ENCODE results near the gene ACP7. TPM values are rescaled to one million over a fixed set of nuclear protein-coding genes. Genes with fewer than 3 reads are reported as not detected.
A peak's percentile ranks its signal among the peaks of the same experiment; 100 is the strongest.

ACP7 gene
- total and polyA plus RNA-seq, 2 experiments from 2014 or later: 0.27 to 0.45 TPM

DNA sequence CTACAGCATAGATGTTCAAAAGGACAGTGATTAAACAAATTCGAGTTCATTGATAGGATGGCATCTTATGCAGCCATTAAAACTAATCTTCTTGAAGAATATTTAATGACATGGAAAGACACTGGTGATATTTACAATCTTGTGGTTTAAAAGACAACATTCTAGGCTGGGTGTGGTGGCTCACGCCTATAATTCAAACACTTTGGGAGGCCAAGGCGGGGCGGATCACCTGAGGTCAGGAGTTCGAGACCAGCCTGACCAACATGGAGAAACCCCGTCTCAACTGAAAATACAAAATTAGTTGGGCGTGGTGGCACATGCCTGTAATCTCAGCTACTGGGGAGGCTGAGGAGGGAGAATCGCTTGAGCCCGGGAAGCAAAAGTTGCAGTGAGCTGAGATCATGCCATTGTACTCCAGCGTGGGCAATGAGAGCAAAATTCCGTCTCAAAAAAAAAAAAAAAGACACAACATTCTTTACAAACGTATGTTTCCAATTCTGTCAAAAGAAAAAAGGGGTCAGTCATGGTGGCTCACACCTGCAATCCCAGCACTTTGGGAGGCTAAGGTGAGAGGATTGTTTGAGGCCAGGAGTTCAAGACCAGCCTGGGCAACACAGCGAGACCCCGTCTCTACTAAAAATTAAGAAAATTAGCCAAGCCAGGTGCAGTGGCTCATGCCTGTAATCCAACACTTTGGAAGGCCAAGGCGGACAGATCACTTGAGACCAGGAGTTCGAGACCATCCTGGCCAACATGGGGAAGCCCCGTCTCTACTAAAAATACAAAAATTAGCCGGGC is 39.0 kb downstream of the ACP7 start:
- Histone ChIP-seq H3K4me3 (no peak overlapping the region), H3K79me2 (replicated peaks; ENCODE audit: insufficient read depth) (peaks cover 23% of the 10 kb centered on the region), H3K4me1 (ENCODE audit: insufficient read depth) (peaks cover 19% of the 10 kb centered on the region), H3K27me3 (ENCODE audit: insufficient read depth) (no peaks in the 10 kb centered on the region), H2AFZ (no peak overlapping the region), H3K36me3 (ENCODE audit: insufficient read depth) (no peaks in the 10 kb centered on the region), H3F3A (replicated peaks; ENCODE audit: low read depth) (0 out of 2 replicates have a peak, but pooled peaks cover 6% of the 10 kb centered on the region), H3K4me2 (no peak overlapping the region), H3K9me2 (ENCODE audit: insufficient read depth) (no peaks in the 10 kb centered on the region), H4K20me1 (replicated peaks; ENCODE audit: insufficient read depth) (peaks cover 4% of the 10 kb centered on the region), H3K27ac (ENCODE audit: low read depth) (peak overlapping the region; percentile 60; the same call in 1 of the 2 replicates)
- Mint-ChIP-seq H3K4me1 (peaks cover 28% of the 10 kb centered on the region), H3K36me3 (ENCODE audit: low read depth) (no peaks in the 10 kb centered on the region), H3K27me3 (ENCODE audit: insufficient read depth, low read depth, poor library complexity) (peaks cover 17% of the 10 kb centered on the region), H3K27ac (no peak overlapping the region), H3K4me3 (no peak overlapping the region), H3K9me3 (no peaks in the 10 kb centered on the region)
- no peak for DNase-seq (ENCODE audit: low spot score)
- TF ChIP-seq, protein P1, sequence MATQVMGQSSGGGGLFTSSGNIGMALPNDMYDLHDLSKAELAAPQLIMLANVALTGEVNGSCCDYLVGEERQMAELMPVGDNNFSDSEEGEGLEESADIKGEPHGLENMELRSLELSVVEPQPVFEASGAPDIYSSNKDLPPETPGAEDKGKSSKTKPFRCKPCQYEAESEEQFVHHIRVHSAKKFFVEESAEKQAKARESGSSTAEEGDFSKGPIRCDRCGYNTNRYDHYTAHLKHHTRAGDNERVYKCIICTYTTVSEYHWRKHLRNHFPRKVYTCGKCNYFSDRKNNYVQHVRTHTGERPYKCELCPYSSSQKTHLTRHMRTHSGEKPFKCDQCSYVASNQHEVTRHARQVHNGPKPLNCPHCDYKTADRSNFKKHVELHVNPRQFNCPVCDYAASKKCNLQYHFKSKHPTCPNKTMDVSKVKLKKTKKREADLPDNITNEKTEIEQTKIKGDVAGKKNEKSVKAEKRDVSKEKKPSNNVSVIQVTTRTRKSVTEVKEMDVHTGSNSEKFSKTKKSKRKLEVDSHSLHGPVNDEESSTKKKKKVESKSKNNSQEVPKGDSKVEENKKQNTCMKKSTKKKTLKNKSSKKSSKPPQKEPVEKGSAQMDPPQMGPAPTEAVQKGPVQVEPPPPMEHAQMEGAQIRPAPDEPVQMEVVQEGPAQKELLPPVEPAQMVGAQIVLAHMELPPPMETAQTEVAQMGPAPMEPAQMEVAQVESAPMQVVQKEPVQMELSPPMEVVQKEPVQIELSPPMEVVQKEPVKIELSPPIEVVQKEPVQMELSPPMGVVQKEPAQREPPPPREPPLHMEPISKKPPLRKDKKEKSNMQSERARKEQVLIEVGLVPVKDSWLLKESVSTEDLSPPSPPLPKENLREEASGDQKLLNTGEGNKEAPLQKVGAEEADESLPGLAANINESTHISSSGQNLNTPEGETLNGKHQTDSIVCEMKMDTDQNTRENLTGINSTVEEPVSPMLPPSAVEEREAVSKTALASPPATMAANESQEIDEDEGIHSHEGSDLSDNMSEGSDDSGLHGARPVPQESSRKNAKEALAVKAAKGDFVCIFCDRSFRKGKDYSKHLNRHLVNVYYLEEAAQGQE (IDR thresholded peaks at IDR 0.05; ENCODE audit: unreplicated experiment): no peak
- TF ChIP-seq EZH2phosphoT487 (IDR thresholded peaks at IDR 0.05; ENCODE audit: unreplicated experiment) (no peak), NANOG (IDR thresholded peaks at IDR 0.05; ENCODE audit: borderline replicate concordance) (no peak)
- ATAC-seq: no peak

DNA sequence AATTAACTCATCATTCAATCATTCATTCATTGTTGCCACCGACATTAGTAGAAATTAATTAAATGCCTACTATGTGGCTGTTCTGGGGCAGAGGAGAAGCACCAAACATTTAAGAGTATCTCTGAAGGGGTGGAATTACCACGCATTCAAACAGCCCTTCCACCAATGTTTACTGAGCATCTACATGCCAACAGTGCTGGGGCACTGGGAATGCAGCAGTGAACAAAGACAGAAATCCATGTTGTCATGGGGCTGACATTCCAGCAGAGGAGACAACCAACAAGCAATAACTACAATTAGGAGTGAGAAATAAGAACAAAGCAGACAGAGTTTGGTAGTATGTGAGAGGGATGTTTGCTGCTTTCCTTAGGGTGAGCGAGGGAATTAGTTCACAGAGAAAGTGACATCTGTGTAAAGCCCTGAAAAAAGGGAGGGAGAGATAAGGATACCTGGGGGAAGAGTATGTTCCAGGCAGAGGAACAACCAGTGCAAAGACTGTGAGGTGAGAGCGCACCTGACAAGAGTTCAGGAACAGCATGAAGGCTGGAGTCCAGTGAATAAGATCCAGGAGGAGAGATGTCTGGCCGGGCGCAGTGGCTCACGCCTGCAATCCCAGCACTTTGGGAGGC is 40.1 kb downstream of the ACP7 start:
- H3K27ac Mint-ChIP-seq: peak overlapping the region; percentile 79
- peak overlapping the region; percentile 13; the same call in 2 of the 3 replicates for H3K4me3 Mint-ChIP-seq
- DNase-seq (ENCODE audit: low spot score): peak; percentile 74
- TF ChIP-seq STAT1 (IDR thresholded peaks at IDR 0.05; ENCODE audit: unreplicated experiment) (no peak), EZH2 (IDR thresholded peaks at IDR 0.05; ENCODE audit: low read depth, unreplicated experiment) (no peak), JUNB (IDR thresholded peaks at IDR 0.05; ENCODE audit: unreplicated experiment) (no peak), EZH2phosphoT487 (IDR thresholded peaks at IDR 0.05; ENCODE audit: unreplicated experiment) (no peak), NANOG (IDR thresholded peaks at IDR 0.05; ENCODE audit: borderline replicate concordance) (no peak), ZNF331 (CRISPR knock-in tag; IDR thresholded peaks at IDR 0.05; ENCODE audit: low read depth) (no peak)
- TF ChIP-seq, protein P2, sequence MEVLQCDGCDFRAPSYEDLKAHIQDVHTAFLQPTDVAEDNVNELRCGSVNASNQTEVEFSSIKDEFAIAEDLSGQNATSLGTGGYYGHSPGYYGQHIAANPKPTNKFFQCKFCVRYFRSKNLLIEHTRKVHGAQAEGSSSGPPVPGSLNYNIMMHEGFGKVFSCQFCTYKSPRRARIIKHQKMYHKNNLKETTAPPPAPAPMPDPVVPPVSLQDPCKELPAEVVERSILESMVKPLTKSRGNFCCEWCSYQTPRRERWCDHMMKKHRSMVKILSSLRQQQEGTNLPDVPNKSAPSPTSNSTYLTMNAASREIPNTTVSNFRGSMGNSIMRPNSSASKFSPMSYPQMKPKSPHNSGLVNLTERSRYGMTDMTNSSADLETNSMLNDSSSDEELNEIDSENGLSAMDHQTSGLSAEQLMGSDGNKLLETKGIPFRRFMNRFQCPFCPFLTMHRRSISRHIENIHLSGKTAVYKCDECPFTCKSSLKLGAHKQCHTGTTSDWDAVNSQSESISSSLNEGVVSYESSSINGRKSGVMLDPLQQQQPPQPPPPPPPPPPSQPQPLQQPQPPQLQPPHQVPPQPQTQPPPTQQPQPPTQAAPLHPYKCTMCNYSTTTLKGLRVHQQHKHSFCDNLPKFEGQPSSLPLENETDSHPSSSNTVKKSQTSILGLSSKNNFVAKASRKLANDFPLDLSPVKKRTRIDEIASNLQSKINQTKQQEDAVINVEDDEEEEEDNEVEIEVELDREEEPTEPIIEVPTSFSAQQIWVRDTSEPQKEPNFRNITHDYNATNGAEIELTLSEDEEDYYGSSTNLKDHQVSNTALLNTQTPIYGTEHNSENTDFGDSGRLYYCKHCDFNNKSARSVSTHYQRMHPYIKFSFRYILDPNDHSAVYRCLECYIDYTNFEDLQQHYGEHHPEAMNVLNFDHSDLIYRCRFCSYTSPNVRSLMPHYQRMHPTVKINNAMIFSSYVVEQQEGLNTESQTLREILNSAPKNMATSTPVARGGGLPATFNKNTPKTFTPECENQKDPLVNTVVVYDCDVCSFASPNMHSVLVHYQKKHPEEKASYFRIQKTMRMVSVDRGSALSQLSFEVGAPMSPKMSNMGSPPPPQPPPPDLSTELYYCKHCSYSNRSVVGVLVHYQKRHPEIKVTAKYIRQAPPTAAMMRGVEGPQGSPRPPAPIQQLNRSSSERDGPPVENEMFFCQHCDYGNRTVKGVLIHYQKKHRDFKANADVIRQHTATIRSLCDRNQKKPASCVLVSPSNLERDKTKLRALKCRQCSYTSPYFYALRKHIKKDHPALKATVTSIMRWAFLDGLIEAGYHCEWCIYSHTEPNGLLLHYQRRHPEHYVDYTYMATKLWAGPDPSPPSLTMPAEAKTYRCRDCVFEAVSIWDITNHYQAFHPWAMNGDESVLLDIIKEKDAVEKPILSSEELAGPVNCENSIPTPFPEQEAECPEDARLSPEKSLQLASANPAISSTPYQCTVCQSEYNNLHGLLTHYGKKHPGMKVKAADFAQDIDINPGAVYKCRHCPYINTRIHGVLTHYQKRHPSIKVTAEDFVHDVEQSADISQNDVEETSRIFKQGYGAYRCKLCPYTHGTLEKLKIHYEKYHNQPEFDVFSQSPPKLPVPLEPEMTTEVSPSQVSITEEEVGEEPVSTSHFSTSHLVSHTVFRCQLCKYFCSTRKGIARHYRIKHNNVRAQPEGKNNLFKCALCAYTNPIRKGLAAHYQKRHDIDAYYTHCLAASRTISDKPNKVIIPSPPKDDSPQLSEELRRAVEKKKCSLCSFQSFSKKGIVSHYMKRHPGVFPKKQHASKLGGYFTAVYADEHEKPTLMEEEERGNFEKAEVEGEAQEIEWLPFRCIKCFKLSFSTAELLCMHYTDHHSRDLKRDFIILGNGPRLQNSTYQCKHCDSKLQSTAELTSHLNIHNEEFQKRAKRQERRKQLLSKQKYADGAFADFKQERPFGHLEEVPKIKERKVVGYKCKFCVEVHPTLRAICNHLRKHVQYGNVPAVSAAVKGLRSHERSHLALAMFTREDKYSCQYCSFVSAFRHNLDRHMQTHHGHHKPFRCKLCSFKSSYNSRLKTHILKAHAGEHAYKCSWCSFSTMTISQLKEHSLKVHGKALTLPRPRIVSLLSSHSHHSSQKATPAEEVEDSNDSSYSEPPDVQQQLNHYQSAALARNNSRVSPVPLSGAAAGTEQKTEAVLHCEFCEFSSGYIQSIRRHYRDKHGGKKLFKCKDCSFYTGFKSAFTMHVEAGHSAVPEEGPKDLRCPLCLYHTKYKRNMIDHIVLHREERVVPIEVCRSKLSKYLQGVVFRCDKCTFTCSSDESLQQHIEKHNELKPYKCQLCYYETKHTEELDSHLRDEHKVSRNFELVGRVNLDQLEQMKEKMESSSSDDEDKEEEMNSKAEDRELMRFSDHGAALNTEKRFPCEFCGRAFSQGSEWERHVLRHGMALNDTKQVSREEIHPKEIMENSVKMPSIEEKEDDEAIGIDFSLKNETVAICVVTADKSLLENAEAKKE (CRISPR knock-in tag; IDR thresholded peaks at IDR 0.05): no peak

More for the DNA sequence above, 40.1 kb downstream of the ACP7 start:
- 0 out of 2 replicates have a peak, but pooled peaks cover 6% of the 10 kb centered on the region for H3F3A ChIP-seq (replicated peaks; ENCODE audit: low read depth)
- no peak overlapping the region for H3K4me3 ChIP-seq
- H3K36me3 ChIP-seq (ENCODE audit: insufficient read depth): no peaks in the 10 kb centered on the region
- H4K20me1 ChIP-seq (replicated peaks; ENCODE audit: insufficient read depth): peaks cover 12% of the 10 kb centered on the region
- peaks cover 34% of the 10 kb centered on the region for H3K79me2 ChIP-seq (replicated peaks; ENCODE audit: insufficient read depth)
- peaks cover 19% of the 10 kb centered on the region for H3K4me1 ChIP-seq (ENCODE audit: insufficient read depth)
- H3K4me1 Mint-ChIP-seq: peaks cover 28% of the 10 kb centered on the region
- no peaks in the 10 kb centered on the region for H3K27me3 ChIP-seq (ENCODE audit: insufficient read depth)
- no peaks in the 10 kb centered on the region for H3K36me3 Mint-ChIP-seq (ENCODE audit: low read depth)
- peak overlapping the region; percentile 21; the same call in 1 of the 2 replicates for H2AFZ ChIP-seq
- H3K27ac ChIP-seq (ENCODE audit: low read depth): peak overlapping the region; percentile 74
- H3K9me2 ChIP-seq (ENCODE audit: insufficient read depth): no peaks in the 10 kb centered on the region
- peak; percentile 16 for ATAC-seq
- peaks cover 17% of the 10 kb centered on the region for H3K27me3 Mint-ChIP-seq (ENCODE audit: insufficient read depth, low read depth, poor library complexity)
- 0 out of 2 replicates have a peak overlapping the region, but pooled peaks have one; percentile 1 for H3K4me2 ChIP-seq
- H3K9me3 Mint-ChIP-seq: no peaks in the 10 kb centered on the region
